ENCODE results near the gene PRELID2. TPM values are rescaled to one million over a fixed set of nuclear protein-coding genes. Genes with fewer than 3 reads are reported as not detected.

Gene PRELID2
- total RNA-seq, 4 donors from 2014 or later, result 1.1 to 6.7 (median 1.2) TPM; not detected in 1

- Histone ChIP-seq H3K4me1 (no peaks in the 10 kb centered on the region), H3K36me3 (no peaks in the 10 kb centered on the region), H3K9me3 (no peaks in the 10 kb centered on the region), H3K4me3 (no peak overlapping the region), H3K27ac (no peak overlapping the region), H3K27me3 (no peaks in the 10 kb centered on the region)
- in situ Hi-C loops (cut with MboI; ENCODE audit: low sequenced_read_pairs in 4 of 4), result no loop called here
- intact Hi-C loops (cut with DNase I; ENCODE audit: low total_unique reads), result no loop called here
- DNase-seq, result no peak
- no peak for TF ChIP-seq CTCF (IDR thresholded peaks at IDR 0.05 in 4 of 5, conservative IDR thresholded peaks at IDR 0.05 in 1 of 5)
- no peak for TF ChIP-seq POLR2A (IDR thresholded peaks at IDR 0.05)
- no peak for ATAC-seq
These were observed 119.7 kb downstream of the PRELID2 start for GRCh38 chr5:145715412-145715811.

- intact Hi-C loops (cut with DNase I; ENCODE audit: low total_unique reads), result no loop called here
These were observed 122.9 kb downstream of the PRELID2 start for GRCh38 chr5:145712245-145712644.

GRCh38 chr5:145711417-145711816 is 123.7 kb downstream of the PRELID2 start:
- TF ChIP-seq POLR2A (IDR thresholded peaks at IDR 0.05) (no peak), CTCF (IDR thresholded peaks at IDR 0.05 in 4 of 5, conservative IDR thresholded peaks at IDR 0.05 in 1 of 5) (no peak)
- intact Hi-C loops (cut with DNase I; ENCODE audit: low total_unique reads), result no loop called here
- in situ Hi-C loops (cut with MboI; ENCODE audit: low sequenced_read_pairs in 4 of 4), result no loop called here
- Histone ChIP-seq H3K9me3 (no peaks in the 10 kb centered on the region), H3K36me3 (no peaks in the 10 kb centered on the region), H3K4me3 (no peak overlapping the region), H3K4me1 (no peaks in the 10 kb centered on the region), H3K27ac (no peak overlapping the region), H3K27me3 (no peaks in the 10 kb centered on the region)
- no peak for ATAC-seq
- DNase-seq, result no peak

More at GRCh38 chr5:145712245-145712644, 122.9 kb downstream of the PRELID2 start:
- Histone ChIP-seq H3K9me3 (no peaks in the 10 kb centered on the region), H3K4me1 (no peaks in the 10 kb centered on the region), H3K27ac (no peak overlapping the region), H3K36me3 (no peaks in the 10 kb centered on the region), H3K27me3 (no peaks in the 10 kb centered on the region), H3K4me3 (no peak overlapping the region)
- no peak for DNase-seq
- no peak for ATAC-seq
- in situ Hi-C loops (cut with MboI; ENCODE audit: low sequenced_read_pairs in 4 of 4), result no loop called here
- TF ChIP-seq CTCF (IDR thresholded peaks at IDR 0.05 in 4 of 5, conservative IDR thresholded peaks at IDR 0.05 in 1 of 5) (no peak), POLR2A (IDR thresholded peaks at IDR 0.05) (no peak)

Other genes starting within 250 kb of the PRELID2 start
- gene GRXCR2, start 37.7 kb upstream of the PRELID2 start, total RNA-seq, result not detected
- 10 to 100 TPM; 19.2 to 97.1 (median 39.1) TPM for gene SH3RF2, start 101.2 kb upstream of the PRELID2 start, total RNA-seq